Hematopoietic multipotent progenitor cell treated with erythropoietin and hydrocortisone succinate and interleukin-3 and kit ligand, for 17 days (in vitro differentiated cells): ENCODE results near the gene CSGALNACT2.

ENCODE experiments used
- DNase-seq: peaks from one replicate; pipeline ENCODE4 v3.0.0-alpha.2; 2015; ENCODE audit warnings: low spot score

Gene CSGALNACT2

GRCh38 chr10:43190289-43190688 lies 52.0 kb downstream of the CSGALNACT2 start:
- no peak for DNase-seq

- no peak for DNase-seq
Measured at GRCh38 chr10:43190775-43191174, 52.5 kb downstream of the CSGALNACT2 start.

GRCh38 chr10:43192884-43193283 lies 54.6 kb downstream of the CSGALNACT2 start:
- no peak for DNase-seq

- DNase-seq, result no peak
Measured at GRCh38 chr10:43193496-43194080, 55.3 kb downstream of the CSGALNACT2 start.

- DNase-seq, result no peak
Measured at GRCh38 chr10:43194266-43194665, 56.0 kb downstream of the CSGALNACT2 start.

GRCh38 chr10:43194859-43195258 lies 56.6 kb downstream of the CSGALNACT2 start:
- no peak for DNase-seq

- DNase-seq, result no peak
Measured at GRCh38 chr10:43195557-43195956, 57.3 kb downstream of the CSGALNACT2 start.

GRCh38 chr10:43196131-43196980 lies 58.1 kb downstream of the CSGALNACT2 start:
- no peak for DNase-seq

- DNase-seq, result no peak
Measured at GRCh38 chr10:43196981-43197833, 59.0 kb downstream of the CSGALNACT2 start.

GRCh38 chr10:43197834-43198681 lies 59.8 kb downstream of the CSGALNACT2 start:
- DNase-seq, result peak; percentile 13

- DNase-seq, result no peak
Measured at GRCh38 chr10:43198682-43199005, 60.4 kb downstream of the CSGALNACT2 start.

GRCh38 chr10:43199088-43199683 lies 60.9 kb downstream of the CSGALNACT2 start:
- DNase-seq, result no peak

GRCh38 chr10:43199684-43200537 lies 61.7 kb downstream of the CSGALNACT2 start:
- no peak for DNase-seq

- DNase-seq, result no peak
Measured at GRCh38 chr10:43200538-43201390, 62.5 kb downstream of the CSGALNACT2 start.

GRCh38 chr10:43201545-43202131 lies 63.4 kb downstream of the CSGALNACT2 start:
- DNase-seq, result no peak

GRCh38 chr10:43202224-43202656 lies 64.0 kb downstream of the CSGALNACT2 start:
- peak; percentile 40 for DNase-seq

GRCh38 chr10:43202657-43203447 lies 64.6 kb downstream of the CSGALNACT2 start:
- peak; percentile 51 for DNase-seq

- DNase-seq, result peak; percentile 37
Measured at GRCh38 chr10:43203448-43204041, 65.3 kb downstream of the CSGALNACT2 start.
